ENCODE data around the gene AP1S1.

GRCh38 chr7:101156277-101156676 lies 2.0 kb downstream of the AP1S1 start:
- no peak for TF ChIP-seq CTCF (IDR thresholded peaks at IDR 0.05)
- no peak for TF ChIP-seq POLR2A (IDR thresholded peaks at IDR 0.05)

All from testis (tissue), 2 donors.